Measurements from ENCODE around the gene ENPEP.

GRCh38 chr4:110486256-110486655, 10.3 kb downstream of the ENPEP start:
- TF ChIP-seq POLR2A (IDR thresholded peaks at IDR 0.05) (no peak), CTCF (IDR thresholded peaks at IDR 0.05) (no peak)

Measured in esophagus squamous epithelium (tissue), 4 donors.